CD4-positive, alpha-beta T cell treated with Interleukin-10 for 1 hour (primary cell): ENCODE measurements around the gene MBNL1.
A peak's percentile ranks its signal among the peaks of the same experiment; 100 is the strongest.
"Not testable (repeated sequence)": the region's sequence is repeated elsewhere in the genome, so short reads cannot be mapped to it uniquely, and the experiment has no call there.

ENCODE experiments used
- DNase-seq: peaks from one replicate; pipeline ENCODE4 v3.0.0-alpha.2; 2020

MBNL1 gene

GRCh38 chr3:152382312-152383135 is 113.8 kb downstream of the MBNL1 start:
- DNase-seq: no peak

- DNase-seq: no peak
These were observed 114.4 kb downstream of the MBNL1 start for GRCh38 chr3:152383136-152383606.

DNA sequence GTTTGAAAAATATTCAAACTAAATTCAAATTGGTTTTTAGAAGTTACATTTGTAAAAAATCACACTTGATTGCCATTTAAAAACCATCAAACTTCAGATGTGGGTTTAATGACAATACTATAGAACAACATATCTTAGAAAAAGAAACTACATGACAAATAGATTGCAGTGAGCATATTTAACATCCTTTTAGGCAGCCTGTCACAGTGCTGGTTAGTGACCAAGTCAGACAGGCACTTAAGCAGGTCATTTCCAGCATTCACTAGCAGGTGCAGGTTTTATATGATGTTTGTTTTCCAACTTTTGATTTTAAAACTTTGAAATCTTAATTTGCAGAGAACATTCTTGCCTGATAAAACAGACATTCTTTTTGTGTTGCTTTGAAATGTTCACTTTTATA is 115.7 kb downstream of the MBNL1 start:
- DNase-seq: peak; percentile 26

DNA sequence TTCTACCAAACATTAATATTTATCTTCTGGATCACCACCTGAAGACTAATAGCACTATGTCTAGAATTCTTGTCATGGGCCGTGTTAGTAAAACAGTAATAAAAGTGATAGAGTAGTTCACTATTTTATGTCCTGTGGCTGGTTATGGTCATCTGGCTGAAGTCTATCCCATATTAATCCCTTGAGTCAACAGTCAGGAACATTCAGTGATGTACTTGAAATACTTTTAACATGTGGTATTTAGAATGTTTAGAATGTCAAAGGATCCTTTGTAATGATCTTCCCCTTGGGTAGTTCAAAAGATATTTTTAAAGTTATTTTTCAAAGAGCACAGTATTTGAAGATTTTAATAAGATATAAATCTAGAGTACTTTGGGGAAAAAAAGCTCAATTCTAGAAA is 117.0 kb downstream of the MBNL1 start:
- DNase-seq: no peak

DNA sequence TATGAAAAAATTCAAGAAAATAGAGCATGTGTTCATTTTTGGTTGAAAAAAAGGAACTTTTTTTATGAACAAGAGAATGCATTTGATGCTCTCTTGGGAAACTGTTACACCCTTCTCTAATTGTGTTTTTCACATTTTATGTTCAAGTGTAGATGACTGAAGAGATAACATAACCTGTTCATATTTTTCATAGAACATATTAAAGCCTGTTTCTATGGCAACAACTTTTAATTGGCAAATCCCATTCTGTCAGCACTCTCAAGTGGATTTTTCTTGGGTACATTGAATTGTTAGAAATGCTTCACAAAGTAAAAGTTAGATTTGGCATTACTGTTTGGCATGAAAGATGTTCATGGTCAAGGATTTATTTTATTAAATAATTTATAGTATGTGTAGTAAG is 117.5 kb downstream of the MBNL1 start:
- no peak for DNase-seq

DNA sequence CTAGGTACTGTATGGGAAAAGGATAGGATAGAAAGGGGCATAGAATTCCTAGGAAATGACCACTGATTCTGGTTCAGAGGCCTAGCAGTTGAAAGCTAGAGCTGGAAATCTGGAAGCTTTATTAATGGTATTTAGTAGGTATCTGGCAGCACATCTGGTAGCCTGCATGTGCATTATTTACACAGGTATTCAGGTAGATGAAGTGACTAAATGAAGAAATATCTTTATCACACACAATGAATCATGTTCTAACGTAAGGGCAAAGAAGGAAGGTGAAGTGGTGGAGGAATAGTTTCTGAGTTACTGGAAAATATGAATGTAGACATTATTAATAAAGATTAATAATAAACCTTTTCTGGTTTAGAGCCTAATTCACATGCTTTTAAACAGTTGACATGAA is 119.9 kb downstream of the MBNL1 start:
- no peak for DNase-seq

- DNase-seq: no peak
These were observed 120.7 kb downstream of the MBNL1 start for GRCh38 chr3:152389316-152389934.

- DNase-seq: no peak
These were observed 121.9 kb downstream of the MBNL1 start for GRCh38 chr3:152390647-152391046.

DNA sequence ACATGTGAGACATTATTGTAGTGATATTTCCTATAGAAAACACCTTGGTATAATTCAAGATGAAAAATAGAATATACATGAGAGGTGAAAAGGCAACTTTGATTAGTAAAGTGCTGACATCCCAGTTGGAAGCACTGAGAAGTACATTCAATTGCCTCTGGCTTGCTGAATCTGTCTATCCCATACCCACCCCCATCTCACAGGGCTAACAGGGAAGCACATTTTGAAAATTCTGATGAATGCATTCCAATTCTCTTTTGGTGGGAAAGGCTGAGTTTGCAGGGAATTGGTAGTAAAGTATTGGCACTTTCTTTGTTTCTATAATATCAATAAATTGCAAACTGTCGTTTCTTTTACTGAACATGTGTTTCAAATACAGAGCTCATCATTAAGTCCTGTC is 122.9 kb downstream of the MBNL1 start:
- no peak for DNase-seq

GRCh38 chr3:152392272-152392880 is 123.6 kb downstream of the MBNL1 start:
- DNase-seq: no peak

- no peak for DNase-seq
These were observed 125.5 kb downstream of the MBNL1 start for GRCh38 chr3:152394246-152394645.

DNA sequence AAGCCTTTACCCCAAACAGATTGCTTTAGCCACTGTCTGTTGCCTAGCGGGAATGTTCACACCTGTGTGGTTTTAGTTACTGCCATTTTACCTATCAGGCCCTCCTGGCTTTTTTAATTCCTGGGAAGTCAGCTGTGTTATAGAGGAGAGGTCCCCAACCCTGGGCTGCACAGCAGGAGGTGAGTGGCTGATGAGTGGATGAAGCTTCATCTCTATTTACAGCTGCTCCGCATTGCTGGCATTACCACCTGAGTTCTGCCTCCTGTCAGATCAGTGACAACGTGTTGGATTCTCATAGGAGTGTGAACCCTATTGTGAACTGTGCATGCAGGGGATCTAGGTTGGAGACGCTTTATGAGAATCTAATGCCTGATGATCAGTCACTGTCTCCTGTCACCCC is 127.0 kb downstream of the MBNL1 start:
- no peak for DNase-seq

- no peak for DNase-seq
These were observed 128.1 kb downstream of the MBNL1 start for GRCh38 chr3:152396867-152397266.

GRCh38 chr3:152397348-152397747 is 128.6 kb downstream of the MBNL1 start:
- not testable (repeated sequence) for DNase-seq

DNA sequence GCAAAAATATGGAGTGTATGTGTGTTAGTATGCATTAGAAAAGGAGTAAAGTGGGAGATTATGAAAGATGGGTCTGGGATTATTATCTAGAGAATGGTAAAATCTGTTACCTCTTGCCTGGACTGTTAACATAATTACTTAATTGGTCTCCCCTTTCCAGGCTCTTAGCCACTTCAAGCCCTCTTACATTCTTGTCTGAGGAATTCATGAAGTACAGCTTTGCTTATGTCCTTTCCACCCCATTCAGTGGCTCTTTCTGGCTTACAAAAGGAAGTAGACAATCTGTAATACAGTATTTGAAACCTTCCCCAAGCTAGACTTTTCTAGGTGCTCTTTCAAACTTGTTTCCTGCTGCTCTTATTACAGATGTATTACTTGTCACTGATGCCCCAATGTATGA is 129.8 kb downstream of the MBNL1 start:
- DNase-seq: no peak

DNA sequence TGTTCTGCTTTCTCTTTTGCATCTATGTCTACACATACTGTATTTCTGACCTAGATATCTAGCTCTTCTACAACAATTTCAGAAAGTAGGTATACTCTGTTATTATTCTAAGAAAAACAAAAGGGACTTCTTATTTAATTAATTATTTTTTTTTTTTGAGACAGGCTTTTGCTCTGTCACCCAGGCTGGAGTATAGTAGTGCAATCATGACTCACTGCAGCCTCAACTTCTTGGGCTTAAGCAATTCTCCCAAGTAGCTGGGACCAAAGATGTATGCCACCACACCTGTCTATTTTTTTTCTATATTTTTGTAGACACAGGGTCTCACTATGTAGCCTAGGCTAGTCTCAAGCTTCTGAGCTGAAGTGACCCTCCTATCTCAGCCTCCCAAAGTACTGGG is 130.6 kb downstream of the MBNL1 start:
- no peak for DNase-seq

- DNase-seq: no peak
These were observed 132.2 kb downstream of the MBNL1 start for GRCh38 chr3:152400887-152401286.

- DNase-seq: peak; percentile 37
These were observed 134.1 kb downstream of the MBNL1 start for GRCh38 chr3:152402695-152403451.

- DNase-seq: no peak
These were observed 134.9 kb downstream of the MBNL1 start for GRCh38 chr3:152403632-152404066.

GRCh38 chr3:152404976-152405375 is 136.2 kb downstream of the MBNL1 start:
- no peak for DNase-seq

DNA sequence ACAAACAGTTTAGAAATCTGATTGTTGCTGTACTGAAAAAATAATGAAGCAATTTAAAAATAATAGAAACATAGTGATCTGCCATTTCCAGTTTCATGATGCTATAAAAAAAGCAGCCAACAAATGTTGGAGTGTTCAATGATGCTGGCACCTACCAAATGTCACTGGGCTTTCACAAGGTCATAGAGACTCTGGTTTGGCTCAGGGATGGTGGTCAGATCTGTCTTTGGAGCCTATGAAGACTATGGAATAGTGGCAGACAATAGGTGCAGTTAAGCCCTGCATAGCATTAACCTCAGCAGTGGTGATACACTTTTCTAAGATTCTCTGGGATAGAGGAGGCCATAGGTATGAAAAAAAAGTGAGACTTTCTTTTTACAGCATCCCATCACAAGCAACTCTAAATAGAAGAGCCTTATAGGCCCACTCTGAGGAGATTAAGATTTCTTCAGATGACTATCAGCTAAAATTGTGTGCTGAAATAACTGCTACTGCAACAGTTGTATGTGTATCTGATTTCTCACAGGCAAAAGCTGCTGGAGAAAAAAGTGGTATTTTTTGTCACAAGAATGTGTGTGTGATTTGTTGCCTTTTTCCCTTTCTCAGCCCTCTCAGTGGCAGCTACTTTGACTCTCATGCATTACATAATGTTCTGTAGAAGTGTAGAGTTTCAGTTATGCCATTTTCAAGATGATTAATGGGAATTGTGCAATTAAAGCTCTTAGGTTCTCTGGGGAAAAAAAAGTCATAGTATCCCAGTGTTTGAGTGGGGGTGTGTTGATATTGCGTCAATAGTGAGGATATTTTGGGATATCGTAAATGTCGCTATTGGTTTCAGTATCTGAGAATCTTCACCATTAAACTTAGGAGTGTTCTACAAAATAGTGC is 137.4 kb downstream of the MBNL1 start:
- no peak for DNase-seq

GRCh38 chr3:152413240-152413639 is 144.5 kb downstream of the MBNL1 start:
- DNase-seq: no peak
